Measurements from ENCODE around the gene RNU7-1. TPM values are rescaled to one million over a fixed set of nuclear protein-coding genes. Genes with fewer than 3 reads are reported as not detected.

Gene RNU7-1
- total and polyA plus RNA-seq, 10 of the 15 experiments (the other 5 are each of a cell fraction or from before 2014, with no cell fraction given), result not detected

DNA sequence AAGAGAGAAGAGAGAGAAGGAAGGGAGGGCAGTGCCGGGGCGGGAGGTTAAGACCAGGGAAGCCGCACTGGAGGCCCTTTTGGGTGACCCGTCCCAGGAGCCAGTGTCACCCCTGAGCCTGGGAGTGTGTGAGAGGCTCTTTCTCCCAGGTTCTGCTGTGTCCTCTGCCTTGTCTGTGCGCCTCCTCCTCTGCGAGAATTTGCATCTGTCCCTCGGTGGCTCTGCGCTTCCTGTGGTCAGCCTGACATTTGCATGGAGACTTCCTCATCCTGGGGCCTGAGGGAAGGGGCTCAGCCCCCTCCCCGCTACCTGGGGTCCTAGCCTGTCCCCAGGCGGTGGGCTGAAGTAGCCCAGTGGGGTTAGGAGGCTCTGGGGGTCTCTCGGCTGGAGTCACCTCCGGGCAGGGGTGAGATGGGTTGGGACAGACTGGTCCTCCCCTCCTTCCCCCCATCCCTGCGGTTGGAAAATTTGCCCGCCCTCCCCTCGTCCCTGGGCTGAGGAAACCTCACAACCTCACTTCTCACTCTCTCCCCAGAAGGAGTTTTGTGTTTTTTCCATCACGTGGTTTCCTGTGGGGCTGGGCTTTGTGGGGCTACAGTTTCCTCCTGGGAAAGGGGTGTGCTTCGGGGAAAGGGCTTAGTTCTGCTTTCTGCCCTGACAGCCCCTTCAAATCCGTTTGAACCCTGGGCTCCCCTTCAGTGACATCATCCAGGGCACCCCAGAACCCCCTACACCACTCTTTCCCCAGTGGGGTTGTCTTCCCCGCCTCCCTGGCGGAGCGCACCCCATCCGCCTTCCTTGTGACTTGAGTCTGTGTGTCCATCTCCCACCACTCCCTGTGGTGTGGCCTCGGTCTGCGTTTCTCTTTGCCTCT is 10.1 kb downstream of the RNU7-1 start (continued):
- TF ChIP-seq RB1 (IDR thresholded peaks at IDR 0.05; ENCODE audit: borderline replicate concordance), result 0 out of 2 replicates have a peak, but pooled peaks have one; percentile 14
- TF ChIP-seq, protein P1, sequence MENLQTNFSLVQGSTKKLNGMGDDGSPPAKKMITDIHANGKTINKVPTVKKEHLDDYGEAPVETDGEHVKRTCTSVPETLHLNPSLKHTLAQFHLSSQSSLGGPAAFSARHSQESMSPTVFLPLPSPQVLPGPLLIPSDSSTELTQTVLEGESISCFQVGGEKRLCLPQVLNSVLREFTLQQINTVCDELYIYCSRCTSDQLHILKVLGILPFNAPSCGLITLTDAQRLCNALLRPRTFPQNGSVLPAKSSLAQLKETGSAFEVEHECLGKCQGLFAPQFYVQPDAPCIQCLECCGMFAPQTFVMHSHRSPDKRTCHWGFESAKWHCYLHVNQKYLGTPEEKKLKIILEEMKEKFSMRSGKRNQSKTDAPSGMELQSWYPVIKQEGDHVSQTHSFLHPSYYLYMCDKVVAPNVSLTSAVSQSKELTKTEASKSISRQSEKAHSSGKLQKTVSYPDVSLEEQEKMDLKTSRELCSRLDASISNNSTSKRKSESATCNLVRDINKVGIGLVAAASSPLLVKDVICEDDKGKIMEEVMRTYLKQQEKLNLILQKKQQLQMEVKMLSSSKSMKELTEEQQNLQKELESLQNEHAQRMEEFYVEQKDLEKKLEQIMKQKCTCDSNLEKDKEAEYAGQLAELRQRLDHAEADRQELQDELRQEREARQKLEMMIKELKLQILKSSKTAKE (IDR thresholded peaks at IDR 0.05; ENCODE audit: low read depth, poor library complexity, severe bottlenecking), result peak; percentile 82
- peak; percentile 96 for TF ChIP-seq NBN (IDR thresholded peaks at IDR 0.05)
- TF ChIP-seq, protein P2, sequence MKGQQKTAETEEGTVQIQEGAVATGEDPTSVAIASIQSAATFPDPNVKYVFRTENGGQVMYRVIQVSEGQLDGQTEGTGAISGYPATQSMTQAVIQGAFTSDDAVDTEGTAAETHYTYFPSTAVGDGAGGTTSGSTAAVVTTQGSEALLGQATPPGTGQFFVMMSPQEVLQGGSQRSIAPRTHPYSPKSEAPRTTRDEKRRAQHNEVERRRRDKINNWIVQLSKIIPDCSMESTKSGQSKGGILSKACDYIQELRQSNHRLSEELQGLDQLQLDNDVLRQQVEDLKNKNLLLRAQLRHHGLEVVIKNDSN (IDR thresholded peaks at IDR 0.05; ENCODE audit: borderline replicate concordance, extremely low read length, insufficient read depth, low read depth, low read length), result no peak
- 0 out of 2 replicates have a peak, but pooled peaks have one; percentile 44 for TF ChIP-seq MEF2A (IDR thresholded peaks at IDR 0.05; ENCODE audit: insufficient read depth, low read depth, low read length)
- TF ChIP-seq KDM1A (IDR thresholded peaks at IDR 0.05; ENCODE audit: borderline replicate concordance), result no peak
- no peak for TF ChIP-seq KAT2A (conservative IDR thresholded peaks at IDR 0.05; ENCODE audit: control insufficient read depth, low read depth, low read length)
- peak; percentile 100 for TF ChIP-seq IKZF1 (conservative IDR thresholded peaks at IDR 0.05)
- no peak for TF ChIP-seq RAD21 (IDR thresholded peaks at IDR 0.05; ENCODE audit: insufficient read depth, low read depth, low read length)
- TF ChIP-seq PML (IDR thresholded peaks at IDR 0.05; ENCODE audit: low read length), result no peak
- TF ChIP-seq, protein P3, sequence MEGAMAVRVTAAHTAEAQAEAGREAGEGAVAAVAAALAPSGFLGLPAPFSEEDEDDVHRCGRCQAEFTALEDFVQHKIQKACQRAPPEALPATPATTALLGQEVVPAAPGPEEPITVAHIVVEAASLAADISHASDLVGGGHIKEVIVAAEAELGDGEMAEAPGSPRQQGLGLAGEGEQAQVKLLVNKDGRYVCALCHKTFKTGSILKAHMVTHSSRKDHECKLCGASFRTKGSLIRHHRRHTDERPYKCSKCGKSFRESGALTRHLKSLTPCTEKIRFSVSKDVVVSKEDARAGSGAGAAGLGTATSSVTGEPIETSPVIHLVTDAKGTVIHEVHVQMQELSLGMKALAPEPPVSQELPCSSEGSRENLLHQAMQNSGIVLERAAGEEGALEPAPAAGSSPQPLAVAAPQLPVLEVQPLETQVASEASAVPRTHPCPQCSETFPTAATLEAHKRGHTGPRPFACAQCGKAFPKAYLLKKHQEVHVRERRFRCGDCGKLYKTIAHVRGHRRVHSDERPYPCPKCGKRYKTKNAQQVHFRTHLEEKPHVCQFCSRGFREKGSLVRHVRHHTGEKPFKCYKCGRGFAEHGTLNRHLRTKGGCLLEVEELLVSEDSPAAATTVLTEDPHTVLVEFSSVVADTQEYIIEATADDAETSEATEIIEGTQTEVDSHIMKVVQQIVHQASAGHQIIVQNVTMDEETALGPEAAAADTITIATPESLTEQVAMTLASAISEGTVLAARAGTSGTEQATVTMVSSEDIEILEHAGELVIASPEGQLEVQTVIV (IDR thresholded peaks at IDR 0.05; ENCODE audit: borderline replicate concordance, partially characterized antibody), result peak; percentile 57
- TF ChIP-seq BRCA1 (IDR thresholded peaks at IDR 0.05; ENCODE audit: low read depth, low read length), result no peak
- no peak for TF ChIP-seq WRNIP1 (IDR thresholded peaks at IDR 0.05; ENCODE audit: borderline replicate concordance, low read depth, low read length)
- no peak for TF ChIP-seq MTA3 (IDR thresholded peaks at IDR 0.05; ENCODE audit: borderline replicate concordance, low read length)
- TF ChIP-seq, protein P4, sequence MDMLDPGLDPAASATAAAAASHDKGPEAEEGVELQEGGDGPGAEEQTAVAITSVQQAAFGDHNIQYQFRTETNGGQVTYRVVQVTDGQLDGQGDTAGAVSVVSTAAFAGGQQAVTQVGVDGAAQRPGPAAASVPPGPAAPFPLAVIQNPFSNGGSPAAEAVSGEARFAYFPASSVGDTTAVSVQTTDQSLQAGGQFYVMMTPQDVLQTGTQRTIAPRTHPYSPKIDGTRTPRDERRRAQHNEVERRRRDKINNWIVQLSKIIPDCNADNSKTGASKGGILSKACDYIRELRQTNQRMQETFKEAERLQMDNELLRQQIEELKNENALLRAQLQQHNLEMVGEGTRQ (IDR thresholded peaks at IDR 0.05; ENCODE audit: borderline replicate concordance, low read depth, low read length), result peak; percentile 84
- TF ChIP-seq RAD51 (IDR thresholded peaks at IDR 0.05), result peak; percentile 97
- no peak for TF ChIP-seq NFIC (IDR thresholded peaks at IDR 0.05; ENCODE audit: low read depth, low read length)
- TF ChIP-seq, protein P5, sequence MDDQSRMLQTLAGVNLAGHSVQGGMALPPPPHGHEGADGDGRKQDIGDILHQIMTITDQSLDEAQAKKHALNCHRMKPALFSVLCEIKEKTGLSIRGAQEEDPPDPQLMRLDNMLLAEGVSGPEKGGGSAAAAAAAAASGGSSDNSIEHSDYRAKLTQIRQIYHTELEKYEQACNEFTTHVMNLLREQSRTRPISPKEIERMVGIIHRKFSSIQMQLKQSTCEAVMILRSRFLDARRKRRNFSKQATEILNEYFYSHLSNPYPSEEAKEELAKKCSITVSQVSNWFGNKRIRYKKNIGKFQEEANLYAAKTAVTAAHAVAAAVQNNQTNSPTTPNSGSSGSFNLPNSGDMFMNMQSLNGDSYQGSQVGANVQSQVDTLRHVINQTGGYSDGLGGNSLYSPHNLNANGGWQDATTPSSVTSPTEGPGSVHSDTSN (IDR thresholded peaks at IDR 0.05; ENCODE audit: insufficient replicate concordance, low read depth, low read length), result peak; percentile 4
- no peak for TF ChIP-seq ZSCAN29 (IDR thresholded peaks at IDR 0.05)
- TF ChIP-seq GABPA (IDR thresholded peaks at IDR 0.05; ENCODE audit: low read depth), result no peak

Data from GM12878 (cell line).